GM20000 (cell line): Measurements from ENCODE around the gene RASAL3.

ENCODE experiments used
- DNase-seq: peaks from one replicate; pipeline ENCODE4 v3.0.0; 2012; ENCODE audit warnings: low spot score
- CTCF ChIP-seq: IDR thresholded peaks from 2 replicates; pipeline ENCODE4 v1.5.1; 2012; ENCODE audit warnings: mild to moderate bottlenecking, control low read depth; ENCODE audit errors: extremely low read depth, missing control alignments

RASAL3 gene

GRCh38 chr19:15429825-15430467, 34.4 kb downstream of the RASAL3 start:
- no peak for DNase-seq
- TF ChIP-seq CTCF, result no peak

- no peak for DNase-seq
- no peak for TF ChIP-seq CTCF
Measured at GRCh38 chr19:15428956-15429824, 35.2 kb downstream of the RASAL3 start.

GRCh38 chr19:15427991-15428471, 36.3 kb downstream of the RASAL3 start:
- no peak for DNase-seq
- no peak for TF ChIP-seq CTCF

GRCh38 chr19:15427350-15427700, 37.0 kb downstream of the RASAL3 start:
- TF ChIP-seq CTCF, result no peak
- DNase-seq, result no peak

- no peak for DNase-seq
- no peak for TF ChIP-seq CTCF
Measured at GRCh38 chr19:15426485-15427349, 37.6 kb downstream of the RASAL3 start.

- no peak for TF ChIP-seq CTCF
- no peak for DNase-seq
Measured at GRCh38 chr19:15425321-15425950, 38.9 kb downstream of the RASAL3 start.
